Sigmoid colon (tissue), 7 donors: ENCODE results near the gene PSMD8. TPM values are rescaled to one million over a fixed set of nuclear protein-coding genes. Genes with fewer than 3 reads are reported as not detected.

Experiments
- DNase-seq: peaks from one replicate; pipeline ENCODE4 v3.0.0-alpha.2; 2019
- H3K27ac ChIP-seq, 4 donors: fragments of 200-600 bp; sonication (generic); one replicate each; pipeline ENCODE4 v1.5.1; 2016 to 2019; ENCODE audit warnings: mild to moderate bottlenecking in 1 of 4
- H3K27me3 ChIP-seq, 3 donors: fragments of 200-600 bp; sonication (generic); one replicate each; pipeline ENCODE4 v1.5.1; 2019; ENCODE audit warnings: mild to moderate bottlenecking in 1 of 3
- H3K36me3 ChIP-seq, 4 donors: fragments of 200-600 bp; sonication (generic); one replicate each; pipeline ENCODE4 v1.5.1; 2016 to 2019
- H3K4me1 ChIP-seq, 4 donors: fragments of 200-600 bp; sonication (generic); one replicate each; pipeline ENCODE4 v1.5.1; 2017 to 2019
- H3K4me3 ChIP-seq, 4 donors: fragments of 200-600 bp; sonication (generic); one replicate each; pipeline ENCODE4 v1.5.1; 2017 to 2019; ENCODE audit warnings: mild to moderate bottlenecking in 2 of 4, moderate library complexity in 1 of 4
- H3K9me3 ChIP-seq, 4 donors: fragments of 200-600 bp in 3 of 4; sonication (generic) in 3 of 4; one replicate each; pipeline versions ENCODE4 v1.5.1 to v1.6.1; 2013 to 2019
- EP300 ChIP-seq, 4 donors: sonication (generic); formaldehyde crosslinking; IDR thresholded peaks; one replicate each; pipeline ENCODE4 v1.6.1; 2017; ENCODE audit warnings: antibody characterized with exemption in 4 of 4
- POLR2A ChIP-seq, 2 donors: fragments of 450-650 bp; IDR thresholded peaks; one replicate each; pipeline ENCODE4 v1.6.1; 2016; ENCODE audit warnings: antibody characterized with exemption in 2 of 2, mild to moderate bottlenecking in 2 of 2, moderate library complexity in 2 of 2
- POLR2AphosphoS5 ChIP-seq, 4 donors: sonication (generic); formaldehyde crosslinking; IDR thresholded peaks; one replicate each; pipeline ENCODE4 v1.6.1; 2017; ENCODE audit warnings: antibody characterized with exemption in 4 of 4
- WGBS, 2 donors: extraction: QIAGEN DNeasy Blood & Tissue Kit; methylation state at CpG; one replicate each; pipeline ENCODE4 v1.1.7; 2013; 5-methylcytosine and 5-hydroxymethylcytosine counted together
- intact Hi-C: fragments of 100-400 bp; cut with DNase I; formaldehyde crosslinking; loops from one replicate; pipeline ENCODE4 v1.15.1; 2023
- polyA plus RNA-seq, 3 donors: library from polyadenylated mRNA; stranded (reverse); fragments of 200-250 nt; gene quantifications; one replicate each; pipeline ENCODE4 v1.2.3, GENCODE V29; 2013
- total RNA-seq, 4 donors: library from RNA; depleted of rRNA; stranded (reverse); fragments of >200 nt; gene quantifications; one replicate each; pipeline ENCODE4 v1.1.0, GENCODE V29; 2016
- TF ChIP-seq, protein P1 (sequence below), 4 experiments: fragments of 450-650 bp in 3 of 4; fragments of 200-600 bp in 1 of 4; IDR thresholded peaks; one replicate each; pipeline ENCODE4 v1.5.1; 2016 to 2019; ENCODE audit warnings: antibody characterized with exemption in 4 of 4, mild to moderate bottlenecking in 3 of 4, moderate library complexity in 2 of 4
- donor health status: healthy with polysubstance abuse.
- donor health status: Bipolar disorder and iron deficiency.
- donor health status: healthy.

The PSMD8 gene
- total and polyA plus RNA-seq, 7 donors: 125 to 271 (median 147) TPM

DNA sequence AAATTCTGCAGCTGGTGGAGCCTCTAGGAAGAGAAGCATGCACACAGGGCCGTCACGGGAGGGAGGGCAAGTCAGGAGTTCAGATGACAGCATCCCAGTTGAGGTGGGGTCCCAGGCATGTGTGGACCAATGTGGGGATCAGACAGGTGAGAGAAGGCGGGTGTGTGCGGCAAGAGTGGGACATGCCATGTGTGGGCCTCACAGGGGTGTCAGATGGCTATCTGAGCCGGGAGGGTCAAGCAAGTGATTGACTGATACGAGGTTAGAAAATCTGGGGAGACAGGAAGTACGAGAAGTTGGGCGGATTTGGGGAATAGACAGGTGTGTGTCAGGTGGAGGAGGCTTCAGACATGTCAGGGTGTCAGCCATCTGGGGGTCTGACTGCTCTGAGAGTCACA, 42.8 kb downstream of the PSMD8 start:
- Histone ChIP-seq H3K4me3 (no peak overlapping the region), H3K36me3 (no peaks in the 10 kb centered on the region), H3K9me3 (no peaks in the 10 kb centered on the region), H3K4me1 (peaks cover 0 to 11% (median 7%) of the 10 kb centered on the region in 4 donors), H3K27ac (no peak overlapping the region), H3K27me3 (peaks cover 4 to 36% (median 16%) of the 10 kb centered on the region in 3 donors)
- TF ChIP-seq, protein P1, sequence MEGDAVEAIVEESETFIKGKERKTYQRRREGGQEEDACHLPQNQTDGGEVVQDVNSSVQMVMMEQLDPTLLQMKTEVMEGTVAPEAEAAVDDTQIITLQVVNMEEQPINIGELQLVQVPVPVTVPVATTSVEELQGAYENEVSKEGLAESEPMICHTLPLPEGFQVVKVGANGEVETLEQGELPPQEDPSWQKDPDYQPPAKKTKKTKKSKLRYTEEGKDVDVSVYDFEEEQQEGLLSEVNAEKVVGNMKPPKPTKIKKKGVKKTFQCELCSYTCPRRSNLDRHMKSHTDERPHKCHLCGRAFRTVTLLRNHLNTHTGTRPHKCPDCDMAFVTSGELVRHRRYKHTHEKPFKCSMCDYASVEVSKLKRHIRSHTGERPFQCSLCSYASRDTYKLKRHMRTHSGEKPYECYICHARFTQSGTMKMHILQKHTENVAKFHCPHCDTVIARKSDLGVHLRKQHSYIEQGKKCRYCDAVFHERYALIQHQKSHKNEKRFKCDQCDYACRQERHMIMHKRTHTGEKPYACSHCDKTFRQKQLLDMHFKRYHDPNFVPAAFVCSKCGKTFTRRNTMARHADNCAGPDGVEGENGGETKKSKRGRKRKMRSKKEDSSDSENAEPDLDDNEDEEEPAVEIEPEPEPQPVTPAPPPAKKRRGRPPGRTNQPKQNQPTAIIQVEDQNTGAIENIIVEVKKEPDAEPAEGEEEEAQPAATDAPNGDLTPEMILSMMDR (IDR thresholded peaks at IDR 0.05): no peak
- no peak for TF ChIP-seq POLR2A (IDR thresholded peaks at IDR 0.05)
- TF ChIP-seq POLR2AphosphoS5 (IDR thresholded peaks at IDR 0.05): no peak
- no peak for TF ChIP-seq EP300 (IDR thresholded peaks at IDR 0.05)
- 83 to 86% methylated on average over 8 of the region's 8 CpGs for whole genome bisulfite sequencing, 2 donors
- DNase-seq: no peak
- intact Hi-C loops: no loop called here

DNA sequence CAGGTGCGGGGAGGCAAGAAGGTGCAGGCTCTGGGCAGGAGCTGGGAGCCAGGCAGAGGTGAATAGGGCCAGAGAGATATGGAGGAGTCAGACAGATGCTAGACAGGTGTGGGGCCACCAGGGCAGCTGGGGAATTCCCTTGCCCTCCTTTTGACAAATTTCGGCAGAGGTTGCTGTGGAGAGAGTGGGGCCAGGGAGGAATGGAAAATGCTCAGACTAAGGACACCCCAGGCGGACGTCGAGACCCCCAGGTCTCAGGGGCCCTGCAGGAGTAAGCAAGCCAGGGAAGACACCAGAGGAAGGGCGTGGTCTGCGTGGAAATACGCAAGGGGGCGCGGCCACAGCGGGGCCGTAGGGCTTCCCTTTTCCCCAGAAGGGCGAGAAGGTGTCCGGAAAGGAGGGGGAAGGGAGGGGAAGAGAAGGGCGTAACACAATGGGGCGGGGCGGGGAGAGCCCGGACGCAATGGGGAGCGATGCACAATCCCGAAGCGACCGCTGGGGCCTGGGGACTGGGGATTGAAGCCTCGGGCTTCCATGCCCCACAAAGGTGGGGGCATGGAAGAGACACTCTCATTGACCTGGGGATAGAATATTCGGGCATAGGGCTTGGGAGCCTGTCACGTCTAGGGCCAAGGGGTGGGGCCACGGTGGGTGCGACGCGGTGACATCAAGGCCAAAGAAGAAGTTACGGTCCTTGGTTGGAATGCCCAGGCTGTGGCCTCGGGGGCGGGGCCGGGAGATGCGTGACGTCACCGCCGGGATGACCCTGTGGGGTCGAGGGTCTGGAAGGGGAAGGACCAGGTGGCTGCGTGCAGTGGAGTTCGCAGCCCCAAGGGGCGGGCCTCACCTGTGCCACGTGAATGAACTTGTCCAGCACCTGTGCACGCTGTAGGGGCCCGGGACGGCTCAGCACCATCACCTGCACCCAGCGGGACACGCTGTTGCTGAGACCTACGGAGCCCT, 43.5 kb downstream of the PSMD8 start:
- 5 to 11% methylated on average over 49 of the region's 49 CpGs for WGBS, 2 donors

DNA sequence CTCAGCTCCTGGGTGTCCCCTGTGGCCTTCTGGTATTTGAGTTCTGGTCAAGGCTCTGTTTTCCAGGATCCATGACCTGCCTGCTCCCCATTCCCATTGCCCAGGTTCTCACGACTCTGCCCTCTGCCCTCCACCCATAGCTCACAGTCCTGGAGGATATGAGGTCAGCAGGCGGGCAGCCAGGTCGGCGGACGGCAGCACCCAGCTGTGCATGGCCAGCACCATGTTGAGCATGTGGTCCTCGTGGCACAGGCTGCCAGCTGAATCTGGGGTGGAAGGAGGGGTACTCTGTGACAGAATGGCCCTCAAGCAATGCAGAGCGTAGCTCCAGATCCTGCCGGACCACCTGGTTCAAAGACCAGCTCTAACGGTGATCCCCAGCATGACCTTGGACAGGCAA, 46.6 kb downstream of the PSMD8 start:
- Histone ChIP-seq H3K27ac (no peak overlapping the region), H3K27me3 (peaks cover 4 to 60% (median 24%) of the 10 kb centered on the region in 3 donors), H3K4me1 (peaks cover 0 to 11% (median 7%) of the 10 kb centered on the region in 4 donors), H3K4me3 (no peak overlapping the region), H3K9me3 (no peaks in the 10 kb centered on the region), H3K36me3 (no peaks in the 10 kb centered on the region)
- DNase-seq: no peak
- 80 to 88% methylated on average over 9 of the region's 9 CpGs for WGBS, 2 donors
- intact Hi-C loops: no loop called here
- TF ChIP-seq POLR2A (IDR thresholded peaks at IDR 0.05): no peak
- TF ChIP-seq POLR2AphosphoS5 (IDR thresholded peaks at IDR 0.05): no peak
- TF ChIP-seq, protein P1 (IDR thresholded peaks at IDR 0.05): no peak

More for the DNA sequence above, 43.5 kb downstream of the PSMD8 start:
- H3K36me3 ChIP-seq: no peaks in the 10 kb centered on the region
- TF ChIP-seq EP300 (IDR thresholded peaks at IDR 0.05) (no peak), POLR2A (IDR thresholded peaks at IDR 0.05) (no peak), POLR2AphosphoS5 (IDR thresholded peaks at IDR 0.05) (no peak)
- TF ChIP-seq, protein P1 (IDR thresholded peaks at IDR 0.05): no peak
- peaks cover 0 to 11% (median 7%) of the 10 kb centered on the region in 4 donors for H3K4me1 ChIP-seq
- H3K9me3 ChIP-seq: no peaks in the 10 kb centered on the region
- DNase-seq: peak; percentile 80
- H3K4me3 ChIP-seq: peak overlapping the region in 3 of 4 donors; percentile 5 to 19 (median 14)
- H3K27me3 ChIP-seq: peaks cover 4 to 38% (median 16%) of the 10 kb centered on the region in 3 donors
- intact Hi-C loops: no loop called here
- H3K27ac ChIP-seq: no peak overlapping the region

DNA sequence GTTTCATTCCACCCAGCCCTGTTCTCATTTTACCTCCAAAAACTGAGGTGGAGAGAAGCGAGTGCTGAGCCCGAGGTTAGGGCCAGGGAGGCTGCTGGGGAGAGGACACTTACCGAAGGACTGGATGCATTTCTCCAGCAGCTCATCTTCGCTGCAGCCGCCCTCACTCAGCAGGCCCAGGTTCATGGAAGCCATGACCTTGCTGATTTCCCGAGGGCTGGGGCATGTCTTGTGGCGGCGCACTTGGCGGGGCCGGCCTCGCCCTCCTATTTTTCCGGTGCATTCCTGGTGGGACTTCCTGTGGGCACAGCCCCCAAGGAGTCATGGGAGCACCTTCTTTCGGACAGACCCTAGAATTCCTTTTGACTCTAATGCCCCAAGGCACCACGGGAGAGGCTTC, 47.5 kb downstream of the PSMD8 start:
- Histone ChIP-seq H3K27me3 (peaks cover 4 to 59% (median 24%) of the 10 kb centered on the region in 3 donors), H3K4me1 (peaks cover 0 to 11% (median 7%) of the 10 kb centered on the region in 4 donors), H3K27ac (no peak overlapping the region), H3K4me3 (no peak overlapping the region), H3K36me3 (no peaks in the 10 kb centered on the region), H3K9me3 (no peaks in the 10 kb centered on the region)
- TF ChIP-seq POLR2A (IDR thresholded peaks at IDR 0.05): no peak
- TF ChIP-seq, protein P1 (IDR thresholded peaks at IDR 0.05): no peak
- TF ChIP-seq POLR2AphosphoS5 (IDR thresholded peaks at IDR 0.05): no peak
- TF ChIP-seq EP300 (IDR thresholded peaks at IDR 0.05): no peak
- intact Hi-C loops: no loop called here
- WGBS, 2 donors: 77 to 83% methylated on average over 14 of the region's 14 CpGs
- DNase-seq: no peak
